GM12878 (cell line): Measurements from ENCODE around the gene ZNF710. TPM values are rescaled to one million over a fixed set of nuclear protein-coding genes. Genes with fewer than 3 reads are reported as not detected.

Source experiments
- ATAC-seq: fragments of 200-7000 bp; cut with Tn5 transposase; 3 replicates; pipeline ENCODE4 v1.9.1; 2020; ENCODE audit warnings: mild to moderate bottlenecking, moderate library complexity
- BruUV-seq: library from RNA; stranded (reverse); fragments of 400-500 nt; replicated peaks from 2 replicates; lab custom pipeline; 2021; lab: Mats Ljungman, UMichigan
- CTCF ChIA-PET: fragments of 300-600 bp; sonication (Branson Sonifier 250); formaldehyde crosslinking; extraction: SDS; loops from one replicate; lab custom pipeline; 2021; ENCODE audit warnings: inconsistent platforms; lab: Yijun Ruan, JAX
- POLR2A ChIA-PET: fragments of 350-600 bp; formaldehyde crosslinking; extraction: SDS; loops from one replicate; lab custom pipeline; 2021; ENCODE audit warnings: inconsistent platforms; lab: Charles Lee
- RAD21 ChIA-PET: fragments of 300-600 bp; sonication (Branson Sonifier 250); formaldehyde crosslinking; loops from one replicate; lab custom pipeline; 2023; ENCODE audit warnings: antibody characterized with exemption; ENCODE audit not compliant: unreplicated experiment; lab: Charles Lee
- SMC1A ChIA-PET: fragments of 300-600 bp; sonication (Branson Sonifier 250); formaldehyde crosslinking; loops from one replicate; lab custom pipeline; 2023; ENCODE audit not compliant: unreplicated experiment, uncharacterized antibody; lab: Charles Lee
- DNase-seq: peaks from one replicate; pipeline ENCODE4 v3.0.0-alpha.2; 2011; ENCODE audit warnings: low read depth, low spot score
- FAIRE-seq: peaks from 3 replicates; lab custom pipeline; 2011; peaks lifted over from hg19 to GRCh38; lab: Jason Lieb, UNC
- H2AFZ ChIP-seq: 2 replicates; pipeline ENCODE4 v1.6.0; 2011; ENCODE audit warnings: low read depth, low read length, control low read depth; ENCODE audit not compliant: control insufficient read depth
- H3K27ac ChIP-seq: 2 replicates; pipeline ENCODE4 v1.5.1; 2011; ENCODE audit warnings: control low read depth; ENCODE audit not compliant: control insufficient read depth, insufficient read depth
- H3K27me3 ChIP-seq, 2 experiments: replicated peaks in 1 of 2; 2 replicates each; pipeline versions ENCODE4 v1.6.0 to v1.6.1; 2011; ENCODE audit warnings: low read length in 1 of 2; ENCODE audit not compliant: control insufficient read depth in 2 of 2, insufficient read depth in 2 of 2
- H3K36me3 ChIP-seq, 2 experiments: 2 replicates each; pipeline ENCODE4 v1.5.1; 2011; ENCODE audit warnings: low read length in 1 of 2; ENCODE audit not compliant: control insufficient read depth in 2 of 2, insufficient read depth in 2 of 2
- H3K4me1 ChIP-seq: 2 replicates; pipeline ENCODE4 v1.6.1; 2011; ENCODE audit warnings: mild to moderate bottlenecking, low read length, moderate library complexity, mixed read lengths; ENCODE audit not compliant: control insufficient read depth, insufficient read depth
- H3K4me2 ChIP-seq: 2 replicates; pipeline ENCODE4 v1.6.0; 2011; ENCODE audit warnings: control low read depth; ENCODE audit not compliant: control insufficient read depth, insufficient read depth
- H3K4me3 ChIP-seq: fragments of 200-600 bp; sonication (generic); 2 replicates; pipeline ENCODE4 v1.5.1; 2016
- H3K79me2 ChIP-seq: 2 replicates; pipeline ENCODE4 v1.6.0; 2011; ENCODE audit warnings: low read length; ENCODE audit not compliant: control insufficient read depth, insufficient read depth
- H3K9ac ChIP-seq: 2 replicates; pipeline ENCODE4 v1.8.0; 2011; ENCODE audit warnings: low read length, control low read depth, mixed read lengths; ENCODE audit not compliant: control insufficient read depth, insufficient read depth
- H3K9me3 ChIP-seq: replicated peaks from 3 replicates; pipeline ENCODE4 v1.5.1; 2011; ENCODE audit warnings: mild to moderate bottlenecking, low read length; ENCODE audit not compliant: control insufficient read depth, insufficient read depth
- H4K20me1 ChIP-seq: 2 replicates; pipeline ENCODE4 v1.6.0; 2011; ENCODE audit not compliant: control insufficient read depth, insufficient read depth
- EP300 ChIP-seq, 2 experiments: fragments of 150-350 bp in 1 of 2; IDR thresholded peaks; 2 replicates each; pipeline ENCODE4 v1.6.1; 2011 to 2012; ENCODE audit warnings: low read depth in 2 of 2, low read length in 2 of 2, borderline replicate concordance in 1 of 2, improper control_type of control experiment in 1 of 2, inconsistent platforms in 1 of 2; ENCODE audit not compliant: control insufficient read depth in 1 of 2
- FOXM1 ChIP-seq: IDR thresholded peaks from 2 replicates; pipeline ENCODE4 v1.6.1; 2012; ENCODE audit warnings: low read depth, mild to moderate bottlenecking, inconsistent platforms, low read length, moderate library complexity
- POLR2A ChIP-seq: IDR thresholded peaks from 2 replicates; pipeline ENCODE4 v1.6.1; 2011; ENCODE audit warnings: low read depth, mild to moderate bottlenecking, low read length
- SUPT20H ChIP-seq: IDR thresholded peaks from 2 replicates; pipeline ENCODE4 v1.6.1; 2011; ENCODE audit warnings: low read depth, mild to moderate bottlenecking, low read length, moderate library complexity, borderline replicate concordance; ENCODE audit not compliant: control insufficient read depth
- TCF12 ChIP-seq: IDR thresholded peaks from 2 replicates; pipeline ENCODE4 v1.6.1; 2011; ENCODE audit warnings: low read depth, mild to moderate bottlenecking, low read length
- WGBS: methylation state at CpG from one replicate; pipeline ENCODE4 v1.1.6; 2016; ENCODE audit warnings: low lambda C conversion rate; ENCODE audit not compliant: insufficient replicate concordance, insufficient coverage; ENCODE audit errors: missing lambda C conversion rate; 5-methylcytosine and 5-hydroxymethylcytosine counted together
- in situ Hi-C: fragments of 300-500 bp; cut with MboI; formaldehyde crosslinking; loops from 9 replicates; pipeline ENCODE4 v1.14.3; 2018; ENCODE audit warnings: mixed read lengths
- intact Hi-C: fragments of 100-400 bp; cut with micrococcal nuclease; formaldehyde crosslinking; loops from one replicate; pipeline ENCODE4 v1.14.2; 2022; ENCODE audit not compliant: unreplicated experiment
- polyA plus RNA-seq, 11 experiments: library from polyadenylated mRNA; depleted of rRNA in 4 of 11; unstranded in 6 of 11; stranded (reverse) in 5 of 11; fragments of >200 nt; fragmentation: Nextera tagmentation in 4 of 11; fragmentation: Illumina TruSeq in 1 of 11; extraction: Ambion mirVana in 4 of 11; extraction: Trizol in 1 of 11; gene quantifications; 1 replicate in 1 of 11; 2 replicates in 10 of 11; pipeline versions ENCODE4 v1.2.1 to v1.2.3, GENCODE V29; 2011 to 2016; ENCODE audit warnings: inconsistent platforms in 2 of 11, missing spikeins in 2 of 11, low read depth in 1 of 11
- total RNA-seq, 4 experiments: library from RNA; depleted of rRNA in 3 of 4; stranded (reverse); fragments of >200 nt in 3 of 4; fragmentation: Illumina TruSeq in 1 of 4; extraction: Trizol in 1 of 4; gene quantifications; 2 replicates each; pipeline versions ENCODE4 v1.2.1 to v1.2.3, GENCODE V29; 2013 to 2021
- TF ChIP-seq, protein P1 (sequence below): IDR thresholded peaks from 2 replicates; pipeline ENCODE4 v1.6.1; 2012; ENCODE audit warnings: mild to moderate bottlenecking, low read depth, low read length
- TF ChIP-seq, protein P2 (sequence below): fragments of 450-650 bp; IDR thresholded peaks from 2 replicates; pipeline ENCODE4 v1.6.1; 2017; ENCODE audit warnings: antibody characterized with exemption, mild to moderate bottlenecking, moderate library complexity
- TF ChIP-seq, protein P3 (sequence below), 3 experiments: IDR thresholded peaks in 2 of 3; conservative IDR thresholded peaks in 1 of 3; 2 replicates each; pipeline ENCODE4 v1.5.1; 2011; ENCODE audit warnings: low read depth in 3 of 3, low read length in 3 of 3, mild to moderate bottlenecking in 3 of 3, control low read depth in 2 of 3, moderate library complexity in 2 of 3, inconsistent platforms in 1 of 3, mixed read lengths in 1 of 3; ENCODE audit not compliant: control insufficient read depth in 2 of 3, insufficient read depth in 1 of 3; ENCODE audit errors: extremely low read depth in 1 of 3

Gene ZNF710
- total and polyA plus RNA-seq, 10 of the 15 experiments (the other 5 are each of a cell fraction or from before 2014, with no cell fraction given) = 1.4 to 43.5 (median 9.8) TPM

DNA sequence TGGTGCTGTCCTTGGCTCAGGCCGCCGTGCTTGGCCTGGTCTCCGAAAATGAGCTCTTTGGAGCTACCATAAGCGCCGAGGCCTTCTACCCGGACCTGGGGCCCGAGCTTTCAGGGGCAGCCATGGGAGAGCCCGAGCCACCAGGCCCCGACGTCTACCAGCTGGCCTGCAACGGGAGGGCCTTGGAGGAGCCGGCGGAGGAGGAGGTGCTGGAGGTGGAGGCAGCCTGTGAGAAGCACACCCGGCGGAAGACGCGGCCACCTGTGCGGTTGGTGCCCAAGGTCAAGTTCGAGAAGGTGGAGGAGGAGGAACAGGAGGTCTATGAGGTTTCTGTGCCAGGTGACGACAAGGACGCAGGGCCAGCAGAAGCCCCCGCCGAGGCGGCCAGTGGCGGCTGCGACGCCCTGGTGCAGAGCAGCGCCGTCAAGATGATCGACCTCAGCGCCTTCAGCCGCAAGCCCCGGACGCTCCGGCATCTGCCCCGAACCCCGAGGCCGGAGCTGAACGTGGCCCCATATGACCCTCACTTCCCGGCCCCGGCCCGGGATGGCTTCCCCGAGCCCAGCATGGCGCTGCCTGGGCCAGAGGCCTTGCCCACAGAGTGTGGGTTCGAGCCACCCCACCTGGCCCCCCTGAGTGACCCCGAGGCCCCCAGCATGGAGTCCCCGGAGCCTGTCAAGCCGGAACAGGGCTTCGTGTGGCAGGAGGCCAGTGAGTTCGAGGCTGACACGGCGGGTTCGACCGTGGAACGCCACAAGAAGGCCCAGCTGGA is 66.2 kb downstream of the ZNF710 start:
- CTCF ChIA-PET = interaction anchor here (7.5 kb wide), 1 partner anchor 168 kb away, joined by 85 read pairs; no protein-coding TSS in a partner anchor
- DNase-seq (no peak), ATAC-seq (no peak), FAIRE-seq (no peak)
- no peaks in the 10 kb centered on the region for H3K9me3 ChIP-seq
- H3K4me3 ChIP-seq = no peak overlapping the region
- H3K36me3 ChIP-seq = peaks cover 11 to 12% of the 10 kb centered on the region in 2 experiments; a peak in 3 of 4 replicates
- SMC1A ChIA-PET = no interaction called here
- H3K9ac ChIP-seq = no peak overlapping the region
- no peaks in the 10 kb centered on the region for H3K27me3 ChIP-seq
- peaks cover 14% of the 10 kb centered on the region for H3K4me1 ChIP-seq
- no peaks in the 10 kb centered on the region for H4K20me1 ChIP-seq
- in situ Hi-C loops = no loop called here
- 98% methylated on average over 45 of the region's 55 CpGs for WGBS
- intact Hi-C loops = no loop called here
- H2AFZ ChIP-seq = no peak overlapping the region
- H3K79me2 ChIP-seq = peaks cover 8% of the 10 kb centered on the region
- TF ChIP-seq FOXM1 (no peak), EP300 (IDR thresholded peaks at IDR 0.05; ENCODE audit: borderline replicate concordance in 1 of 2, control insufficient read depth in 1 of 2, low read depth in 2 of 2, low read length in 2 of 2) (no peak), TCF12 (no peak), POLR2A (peak; percentile 7; the same call in 1 of the 2 replicates), SUPT20H (no peak)
- TF ChIP-seq, protein P1, sequence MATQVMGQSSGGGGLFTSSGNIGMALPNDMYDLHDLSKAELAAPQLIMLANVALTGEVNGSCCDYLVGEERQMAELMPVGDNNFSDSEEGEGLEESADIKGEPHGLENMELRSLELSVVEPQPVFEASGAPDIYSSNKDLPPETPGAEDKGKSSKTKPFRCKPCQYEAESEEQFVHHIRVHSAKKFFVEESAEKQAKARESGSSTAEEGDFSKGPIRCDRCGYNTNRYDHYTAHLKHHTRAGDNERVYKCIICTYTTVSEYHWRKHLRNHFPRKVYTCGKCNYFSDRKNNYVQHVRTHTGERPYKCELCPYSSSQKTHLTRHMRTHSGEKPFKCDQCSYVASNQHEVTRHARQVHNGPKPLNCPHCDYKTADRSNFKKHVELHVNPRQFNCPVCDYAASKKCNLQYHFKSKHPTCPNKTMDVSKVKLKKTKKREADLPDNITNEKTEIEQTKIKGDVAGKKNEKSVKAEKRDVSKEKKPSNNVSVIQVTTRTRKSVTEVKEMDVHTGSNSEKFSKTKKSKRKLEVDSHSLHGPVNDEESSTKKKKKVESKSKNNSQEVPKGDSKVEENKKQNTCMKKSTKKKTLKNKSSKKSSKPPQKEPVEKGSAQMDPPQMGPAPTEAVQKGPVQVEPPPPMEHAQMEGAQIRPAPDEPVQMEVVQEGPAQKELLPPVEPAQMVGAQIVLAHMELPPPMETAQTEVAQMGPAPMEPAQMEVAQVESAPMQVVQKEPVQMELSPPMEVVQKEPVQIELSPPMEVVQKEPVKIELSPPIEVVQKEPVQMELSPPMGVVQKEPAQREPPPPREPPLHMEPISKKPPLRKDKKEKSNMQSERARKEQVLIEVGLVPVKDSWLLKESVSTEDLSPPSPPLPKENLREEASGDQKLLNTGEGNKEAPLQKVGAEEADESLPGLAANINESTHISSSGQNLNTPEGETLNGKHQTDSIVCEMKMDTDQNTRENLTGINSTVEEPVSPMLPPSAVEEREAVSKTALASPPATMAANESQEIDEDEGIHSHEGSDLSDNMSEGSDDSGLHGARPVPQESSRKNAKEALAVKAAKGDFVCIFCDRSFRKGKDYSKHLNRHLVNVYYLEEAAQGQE = no peak
- TF ChIP-seq, protein P2, sequence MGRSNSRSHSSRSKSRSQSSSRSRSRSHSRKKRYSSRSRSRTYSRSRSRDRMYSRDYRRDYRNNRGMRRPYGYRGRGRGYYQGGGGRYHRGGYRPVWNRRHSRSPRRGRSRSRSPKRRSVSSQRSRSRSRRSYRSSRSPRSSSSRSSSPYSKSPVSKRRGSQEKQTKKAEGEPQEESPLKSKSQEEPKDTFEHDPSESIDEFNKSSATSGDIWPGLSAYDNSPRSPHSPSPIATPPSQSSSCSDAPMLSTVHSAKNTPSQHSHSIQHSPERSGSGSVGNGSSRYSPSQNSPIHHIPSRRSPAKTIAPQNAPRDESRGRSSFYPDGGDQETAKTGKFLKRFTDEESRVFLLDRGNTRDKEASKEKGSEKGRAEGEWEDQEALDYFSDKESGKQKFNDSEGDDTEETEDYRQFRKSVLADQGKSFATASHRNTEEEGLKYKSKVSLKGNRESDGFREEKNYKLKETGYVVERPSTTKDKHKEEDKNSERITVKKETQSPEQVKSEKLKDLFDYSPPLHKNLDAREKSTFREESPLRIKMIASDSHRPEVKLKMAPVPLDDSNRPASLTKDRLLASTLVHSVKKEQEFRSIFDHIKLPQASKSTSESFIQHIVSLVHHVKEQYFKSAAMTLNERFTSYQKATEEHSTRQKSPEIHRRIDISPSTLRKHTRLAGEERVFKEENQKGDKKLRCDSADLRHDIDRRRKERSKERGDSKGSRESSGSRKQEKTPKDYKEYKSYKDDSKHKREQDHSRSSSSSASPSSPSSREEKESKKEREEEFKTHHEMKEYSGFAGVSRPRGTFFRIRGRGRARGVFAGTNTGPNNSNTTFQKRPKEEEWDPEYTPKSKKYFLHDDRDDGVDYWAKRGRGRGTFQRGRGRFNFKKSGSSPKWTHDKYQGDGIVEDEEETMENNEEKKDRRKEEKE = no peak
- TF ChIP-seq, protein P3, sequence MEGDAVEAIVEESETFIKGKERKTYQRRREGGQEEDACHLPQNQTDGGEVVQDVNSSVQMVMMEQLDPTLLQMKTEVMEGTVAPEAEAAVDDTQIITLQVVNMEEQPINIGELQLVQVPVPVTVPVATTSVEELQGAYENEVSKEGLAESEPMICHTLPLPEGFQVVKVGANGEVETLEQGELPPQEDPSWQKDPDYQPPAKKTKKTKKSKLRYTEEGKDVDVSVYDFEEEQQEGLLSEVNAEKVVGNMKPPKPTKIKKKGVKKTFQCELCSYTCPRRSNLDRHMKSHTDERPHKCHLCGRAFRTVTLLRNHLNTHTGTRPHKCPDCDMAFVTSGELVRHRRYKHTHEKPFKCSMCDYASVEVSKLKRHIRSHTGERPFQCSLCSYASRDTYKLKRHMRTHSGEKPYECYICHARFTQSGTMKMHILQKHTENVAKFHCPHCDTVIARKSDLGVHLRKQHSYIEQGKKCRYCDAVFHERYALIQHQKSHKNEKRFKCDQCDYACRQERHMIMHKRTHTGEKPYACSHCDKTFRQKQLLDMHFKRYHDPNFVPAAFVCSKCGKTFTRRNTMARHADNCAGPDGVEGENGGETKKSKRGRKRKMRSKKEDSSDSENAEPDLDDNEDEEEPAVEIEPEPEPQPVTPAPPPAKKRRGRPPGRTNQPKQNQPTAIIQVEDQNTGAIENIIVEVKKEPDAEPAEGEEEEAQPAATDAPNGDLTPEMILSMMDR (IDR thresholded peaks at IDR 0.05 in 2 of 3, conservative IDR thresholded peaks at IDR 0.05 in 1 of 3; ENCODE audit: control insufficient read depth in 2 of 3, extremely low read depth in 1 of 3, insufficient read depth in 1 of 3, low read depth in 3 of 3, low read length in 3 of 3) = no peak
- H3K27ac ChIP-seq = no peak overlapping the region
- POLR2A ChIA-PET = no interaction called here
- BruUV-seq = TSS peak; percentile 41
- RAD21 ChIA-PET = no interaction called here
- no peak overlapping the region for H3K4me2 ChIP-seq
